Measurements from ENCODE around the gene SPIB.

SPIB gene

DNA sequence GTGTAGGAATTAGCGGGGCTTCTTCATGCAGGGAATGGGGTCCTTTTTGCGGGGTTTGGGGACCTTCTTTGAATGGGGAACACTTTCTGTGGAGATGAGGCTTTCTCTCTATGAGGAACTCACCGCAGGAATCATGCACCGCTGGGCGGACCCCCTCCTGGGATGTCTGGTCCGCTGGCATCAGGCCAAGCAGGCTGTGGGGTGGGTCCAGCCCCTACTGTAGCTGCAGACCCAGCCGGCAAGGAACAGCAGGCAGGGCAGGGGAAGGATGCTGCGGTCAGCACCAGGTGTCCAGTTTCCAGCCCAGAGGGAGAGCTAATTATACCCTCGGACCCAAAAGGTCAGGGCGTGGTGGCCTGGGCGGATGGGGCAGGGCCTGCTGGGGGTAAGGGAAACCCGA, 15.8 kb downstream of the SPIB start:
- TF ChIP-seq GATA3 (IDR thresholded peaks at IDR 0.05; ENCODE audit: low read depth, low read length) = no peak
- TF ChIP-seq GATA2 (IDR thresholded peaks at IDR 0.05; ENCODE audit: low read depth, low read length) = no peak

DNA sequence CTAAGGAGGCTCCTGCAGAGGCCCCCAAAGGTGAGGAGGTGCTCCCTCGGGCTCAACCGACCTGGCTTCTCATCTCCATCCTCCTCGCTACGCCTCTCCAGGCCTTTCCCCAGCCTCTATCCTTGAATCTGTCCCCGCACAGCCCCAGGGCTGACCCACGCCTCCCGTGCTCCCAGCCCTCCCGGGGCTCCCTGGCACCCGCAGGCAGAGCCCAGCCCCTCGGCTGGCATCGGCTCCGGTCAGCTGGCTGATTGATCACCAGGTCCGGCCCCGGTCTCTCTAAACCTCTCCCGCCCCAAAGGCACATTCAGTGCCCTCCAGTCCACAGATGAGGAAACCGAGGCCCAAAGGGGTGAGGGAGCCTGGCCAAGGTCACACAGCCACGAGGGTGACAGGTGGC, 16.5 kb downstream of the SPIB start:
- TF ChIP-seq GATA2 (IDR thresholded peaks at IDR 0.05; ENCODE audit: low read depth, low read length) (no peak), GATA3 (IDR thresholded peaks at IDR 0.05; ENCODE audit: low read depth, low read length) (no peak)

- TF ChIP-seq GATA2 (IDR thresholded peaks at IDR 0.05; ENCODE audit: low read depth, low read length) (no peak), GATA3 (IDR thresholded peaks at IDR 0.05; ENCODE audit: low read depth, low read length) (no peak)
Measured at GRCh38 chr19:50435627-50436026, 16.9 kb downstream of the SPIB start.

DNA sequence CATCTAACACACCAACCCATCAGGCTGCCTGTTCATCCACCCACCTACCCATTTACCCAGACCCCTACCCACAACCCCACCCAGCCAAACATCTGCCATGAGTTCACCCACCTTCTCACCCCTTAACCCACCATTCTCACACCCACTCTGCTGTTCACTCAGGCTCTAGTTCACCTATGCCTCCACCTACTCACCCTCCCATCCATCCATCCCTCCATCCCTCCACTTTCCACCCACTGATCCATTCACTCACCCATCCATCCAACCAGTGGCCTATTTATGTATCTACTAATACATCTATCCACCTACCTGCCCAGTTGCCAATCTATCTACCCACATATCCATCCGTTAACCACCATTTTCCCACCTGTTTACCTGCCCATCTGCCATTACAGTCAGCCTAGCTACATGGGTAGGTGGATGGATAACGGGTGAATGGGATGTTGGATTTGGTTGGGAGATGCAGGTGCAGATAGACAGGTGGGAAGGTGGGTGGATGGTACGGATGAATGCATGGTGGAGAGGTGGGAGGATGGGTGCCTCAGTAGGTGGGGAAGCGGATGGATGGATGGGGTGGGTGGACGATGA, 19.2 kb downstream of the SPIB start:
- TF ChIP-seq GATA2 (IDR thresholded peaks at IDR 0.05; ENCODE audit: low read depth, low read length) (no peak), GATA3 (IDR thresholded peaks at IDR 0.05; ENCODE audit: low read depth, low read length) (no peak)

- no peak for TF ChIP-seq GATA3 (IDR thresholded peaks at IDR 0.05; ENCODE audit: low read depth, low read length)
- no peak for TF ChIP-seq GATA2 (IDR thresholded peaks at IDR 0.05; ENCODE audit: low read depth, low read length)
Measured at GRCh38 chr19:50444059-50444458, 25.3 kb downstream of the SPIB start.

- TF ChIP-seq GATA3 (IDR thresholded peaks at IDR 0.05; ENCODE audit: low read depth, low read length) (no peak), GATA2 (IDR thresholded peaks at IDR 0.05; ENCODE audit: low read depth, low read length) (no peak)
Measured at GRCh38 chr19:50447053-50447452, 28.3 kb downstream of the SPIB start.

- TF ChIP-seq GATA2 (IDR thresholded peaks at IDR 0.05; ENCODE audit: low read depth, low read length) (no peak), GATA3 (IDR thresholded peaks at IDR 0.05; ENCODE audit: low read depth, low read length) (no peak)
Measured at GRCh38 chr19:50447750-50448149, 29.0 kb downstream of the SPIB start.

DNA sequence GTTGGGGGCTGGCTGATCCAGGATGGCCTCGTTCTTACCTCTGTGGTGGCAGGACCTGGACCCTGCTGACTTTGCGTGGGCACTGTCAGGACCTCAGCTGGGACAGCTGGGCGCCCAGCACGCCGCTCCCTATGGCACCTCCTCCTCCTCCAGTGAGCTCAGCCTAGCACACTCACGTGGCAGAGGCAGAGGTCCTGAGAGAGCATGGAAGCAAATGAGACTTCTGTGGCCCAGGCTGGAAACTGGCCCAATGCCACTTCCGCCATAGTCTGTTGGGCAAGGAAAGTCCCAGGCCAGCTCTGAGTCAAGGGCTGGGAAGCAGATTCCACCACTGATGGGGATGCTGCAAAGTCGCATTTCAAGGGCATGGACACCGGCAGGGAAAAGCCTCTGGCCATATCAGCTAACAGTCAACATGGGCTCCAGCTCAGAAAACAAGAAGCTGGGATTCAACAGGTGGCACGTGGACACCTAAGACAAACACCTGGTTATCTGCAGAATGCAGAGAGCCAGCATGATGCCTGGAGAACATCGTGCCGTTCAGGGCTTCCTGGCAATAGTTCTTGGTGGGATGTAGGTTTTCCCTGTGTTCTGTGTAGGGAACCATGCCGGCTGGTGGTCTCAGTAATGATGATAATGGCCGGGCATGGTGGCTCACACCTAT, 30.6 kb downstream of the SPIB start:
- TF ChIP-seq GATA2 (IDR thresholded peaks at IDR 0.05; ENCODE audit: low read depth, low read length) = no peak
- TF ChIP-seq GATA3 (IDR thresholded peaks at IDR 0.05; ENCODE audit: low read depth, low read length) = no peak

- TF ChIP-seq GATA2 (IDR thresholded peaks at IDR 0.05; ENCODE audit: low read depth, low read length) (no peak), GATA3 (IDR thresholded peaks at IDR 0.05; ENCODE audit: low read depth, low read length) (no peak)
Measured at GRCh38 chr19:50450369-50451222, 31.9 kb downstream of the SPIB start.

DNA sequence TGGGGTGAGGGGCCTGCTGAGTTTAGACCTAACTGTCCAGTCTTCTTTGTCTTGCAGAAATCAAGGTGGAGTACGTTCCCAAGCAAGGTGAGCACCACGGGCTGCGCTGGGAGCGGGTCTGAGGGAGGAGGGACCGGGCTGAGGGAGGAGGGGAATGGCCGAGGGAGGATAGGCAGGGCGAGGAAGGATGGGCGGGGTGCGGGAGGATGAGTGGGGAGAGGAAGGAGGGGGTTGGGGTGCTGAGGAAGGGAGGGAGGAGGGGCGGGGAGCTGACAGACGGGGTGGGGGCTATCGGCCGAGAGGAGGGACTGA, 32.4 kb downstream of the SPIB start:
- TF ChIP-seq GATA2 (IDR thresholded peaks at IDR 0.05; ENCODE audit: low read depth, low read length) (no peak), GATA3 (IDR thresholded peaks at IDR 0.05; ENCODE audit: low read depth, low read length) (no peak)

DNA sequence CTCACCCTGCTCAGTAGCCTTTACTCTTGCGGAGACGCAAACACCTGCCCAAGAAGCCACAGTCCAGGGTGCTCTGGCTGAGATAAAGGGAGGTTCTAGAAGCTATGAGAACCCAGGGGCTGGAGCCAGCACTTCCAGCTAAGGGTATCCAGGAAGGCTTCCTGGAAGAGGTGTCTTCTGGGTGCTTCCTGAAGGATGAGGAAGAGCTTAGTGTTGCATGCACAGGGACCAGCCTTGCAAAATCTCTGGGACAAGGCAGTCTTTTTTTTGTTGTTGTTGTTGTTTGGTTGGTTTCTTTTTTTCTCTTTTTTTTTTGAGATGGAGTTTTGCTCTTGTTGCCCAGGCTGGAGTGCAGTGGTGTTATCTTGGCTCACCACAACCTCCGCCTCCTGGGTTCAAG, 34.5 kb downstream of the SPIB start:
- TF ChIP-seq GATA2 (IDR thresholded peaks at IDR 0.05; ENCODE audit: low read depth, low read length) (no peak), GATA3 (IDR thresholded peaks at IDR 0.05; ENCODE audit: low read depth, low read length) (no peak)

DNA sequence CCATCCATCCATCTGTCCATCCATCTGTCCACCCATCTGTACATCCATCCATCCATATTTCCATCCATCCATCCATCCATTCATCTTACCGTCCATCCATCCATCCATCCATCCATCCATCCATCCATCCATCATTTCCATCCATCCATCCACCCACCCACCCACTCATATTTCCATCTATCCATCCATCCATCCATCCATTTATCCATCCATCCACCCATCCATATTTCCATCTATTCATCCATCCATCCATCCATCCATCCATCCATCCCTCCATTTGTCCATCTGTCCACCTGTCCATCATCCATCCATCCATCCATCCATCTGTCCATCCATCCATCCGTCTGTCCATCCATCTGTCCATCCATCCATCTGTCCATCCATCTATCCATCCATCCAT, 37.3 kb downstream of the SPIB start:
- no peak for TF ChIP-seq GATA3 (IDR thresholded peaks at IDR 0.05; ENCODE audit: low read depth, low read length)
- no peak for TF ChIP-seq GATA2 (IDR thresholded peaks at IDR 0.05; ENCODE audit: low read depth, low read length)

DNA sequence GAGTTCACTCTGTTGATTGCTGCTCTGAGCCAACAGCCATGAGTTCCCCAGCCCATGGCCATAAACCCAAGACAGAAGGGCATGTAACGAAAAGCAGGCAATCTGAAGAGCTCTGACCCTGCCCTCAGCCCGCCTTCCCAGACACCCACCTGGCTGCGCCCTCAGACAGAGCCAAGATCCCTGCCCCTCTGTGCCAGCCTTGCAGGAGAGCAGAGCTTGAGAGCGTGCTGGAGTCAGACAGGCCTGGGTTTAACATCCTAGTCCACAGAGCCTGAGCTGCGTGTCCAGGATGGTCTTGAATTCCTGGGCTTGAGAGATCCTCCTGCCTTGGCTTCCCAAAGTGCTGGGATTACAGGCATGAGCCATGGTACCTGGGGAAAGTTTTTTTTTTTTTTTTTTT, 38.6 kb downstream of the SPIB start:
- TF ChIP-seq GATA2 (IDR thresholded peaks at IDR 0.05; ENCODE audit: low read depth, low read length) (no peak), GATA3 (IDR thresholded peaks at IDR 0.05; ENCODE audit: low read depth, low read length) (no peak)

DNA sequence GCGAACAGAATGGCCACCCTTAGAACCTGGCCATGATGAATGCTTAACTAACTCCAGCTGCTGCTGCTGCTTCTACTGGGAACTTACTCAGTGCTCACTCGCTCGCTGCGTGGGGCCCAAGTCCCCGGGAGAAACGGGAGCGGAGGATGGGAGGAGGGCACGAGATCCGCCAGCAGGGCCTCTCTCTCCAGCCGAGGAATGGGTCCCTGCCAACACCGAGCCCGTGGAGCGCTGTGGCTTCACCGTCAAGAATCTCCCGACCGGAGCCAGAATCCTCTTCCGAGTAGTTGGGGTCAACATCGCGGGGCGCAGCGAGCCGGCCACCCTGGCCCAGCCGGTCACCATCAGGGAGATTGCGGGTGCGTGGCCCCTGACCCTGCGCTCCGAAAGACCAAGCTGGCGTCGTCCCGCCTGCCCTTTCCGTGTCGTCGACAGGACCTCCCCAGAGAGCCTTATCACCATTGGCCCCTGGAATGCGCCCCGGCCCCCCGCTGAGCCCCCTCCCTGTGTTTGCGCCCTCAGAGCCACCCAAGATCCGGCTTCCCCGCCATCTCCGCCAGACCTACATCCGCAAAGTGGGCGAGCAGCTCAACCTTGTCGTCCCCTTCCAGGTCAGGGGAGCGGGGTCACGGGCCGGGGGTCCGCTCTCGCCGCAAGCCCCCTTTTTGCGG, 39.8 kb downstream of the SPIB start:
- TF ChIP-seq GATA2 (IDR thresholded peaks at IDR 0.05; ENCODE audit: low read depth, low read length) (no peak), GATA3 (IDR thresholded peaks at IDR 0.05; ENCODE audit: low read depth, low read length) (no peak)
